Stomach (tissue), 9 donors: ENCODE measurements around the gene FBXO47. TPM values are rescaled to one million over a fixed set of nuclear protein-coding genes. Genes with fewer than 3 reads are reported as not detected.
A peak's percentile ranks its signal among the peaks of the same experiment; 100 is the strongest.

ENCODE experiments used
- DNase-seq, 2 donors: peaks; one replicate each; pipeline versions ENCODE4 v3.0.0 to v3.0.0-alpha.2; 2013 to 2019
- H3K27ac ChIP-seq, 5 donors: fragments of 200-600 bp in 4 of 5; sonication (generic) in 4 of 5; one replicate each; pipeline ENCODE4 v1.5.1; 2013 to 2019; ENCODE audit warnings: mild to moderate bottlenecking in 1 of 5, moderate library complexity in 1 of 5
- H3K27me3 ChIP-seq, 3 donors: fragments of 200-600 bp; sonication (generic); one replicate each; pipeline ENCODE4 v1.5.1; 2017 to 2019; ENCODE audit warnings: mixed run types in 1 of 3
- H3K36me3 ChIP-seq, 4 donors: fragments of 200-600 bp; sonication (generic); 1 replicate in 3 of 4; 2 replicates in 1 of 4; pipeline ENCODE4 v1.5.1; 2016 to 2019
- H3K4me1 ChIP-seq, 4 donors: fragments of 200-600 bp; sonication (generic); one replicate each; pipeline ENCODE4 v1.5.1; 2016 to 2019
- H3K4me3 ChIP-seq, 4 donors: fragments of 200-600 bp; sonication (generic) in 3 of 4; one replicate each; pipeline ENCODE4 v1.5.1; 2016 to 2019; ENCODE audit warnings: mild to moderate bottlenecking in 1 of 4
- H3K9me3 ChIP-seq, 4 donors: fragments of 200-600 bp; sonication (generic); one replicate each; pipeline ENCODE4 v1.5.1; 2016 to 2019
- EP300 ChIP-seq: sonication (generic); formaldehyde crosslinking; IDR thresholded peaks from one replicate; pipeline ENCODE4 v1.6.1; 2017; ENCODE audit warnings: antibody characterized with exemption
- POLR2A ChIP-seq, 4 donors: fragments of 450-650 bp; IDR thresholded peaks; one replicate each; pipeline ENCODE4 v1.6.1; 2016; ENCODE audit warnings: antibody characterized with exemption in 4 of 4, control low read depth in 2 of 4, mild to moderate bottlenecking in 1 of 4, moderate library complexity in 1 of 4
- POLR2AphosphoS5 ChIP-seq, 3 donors: sonication (generic); formaldehyde crosslinking; IDR thresholded peaks; one replicate each; pipeline ENCODE4 v1.6.1; 2016; ENCODE audit warnings: antibody characterized with exemption in 3 of 3
- whole genome bisulfite sequencing, 5 donors: extraction: QIAGEN DNeasy Blood & Tissue Kit in 3 of 5; methylation state at CpG; one replicate each; pipeline versions ENCODE4 v1.1.5 to v1.1.7; 2013 to 2018; 5-methylcytosine and 5-hydroxymethylcytosine counted together
- intact Hi-C: fragments of 100-400 bp; cut with DNase I; formaldehyde crosslinking; loops from one replicate; pipeline ENCODE4 v1.15.1; 2023; ENCODE audit warnings: low total_unique reads
- polyA plus RNA-seq, 3 donors: library from polyadenylated mRNA; stranded (reverse); fragments of 200-250 nt; gene quantifications; one replicate each; pipeline ENCODE4 v1.2.3, GENCODE V29; 2013
- total RNA-seq, 5 donors: library from RNA; depleted of rRNA; stranded (reverse); fragments of >200 nt; gene quantifications; one replicate each; pipeline versions ENCODE4 v1.1.0 to v1.2.3, GENCODE V29; 2014 to 2016
- TF ChIP-seq, protein P1 (sequence below), 7 experiments: fragments of 450-650 bp in 4 of 7; fragments of 200-600 bp in 3 of 7; sonication (generic) in 3 of 7; IDR thresholded peaks; one replicate each; pipeline ENCODE4 v1.5.1; 2016 to 2019; ENCODE audit warnings: antibody characterized with exemption in 7 of 7, control low read depth in 2 of 7, mild to moderate bottlenecking in 1 of 7
- donor health status: healthy with polysubstance abuse.
- donor health status: Bipolar disorder and iron deficiency.
- donor health status: healthy.

FBXO47 gene
- total and polyA plus RNA-seq, 8 donors = not detected

GRCh38 chr17:38908676-38909181 lies 58.5 kb downstream of the FBXO47 start:
- peak overlapping the region in 1 of 4 donors; percentile 3 for H3K4me3 ChIP-seq
- no peaks in the 10 kb centered on the region for H3K27me3 ChIP-seq
- DNase-seq = peak in 1 of 2 donors; percentile 47
- intact Hi-C loops = no loop called here
- H3K27ac ChIP-seq = peak overlapping the region; percentile 24 to 78 (median 61)
- peaks cover 20 to 92% (median 65%) of the 10 kb centered on the region in 4 donors for H3K36me3 ChIP-seq
- TF ChIP-seq POLR2AphosphoS5 (IDR thresholded peaks at IDR 0.05) (no peak), EP300 (no peak), POLR2A (IDR thresholded peaks at IDR 0.05) (no peak)
- TF ChIP-seq, protein P1, sequence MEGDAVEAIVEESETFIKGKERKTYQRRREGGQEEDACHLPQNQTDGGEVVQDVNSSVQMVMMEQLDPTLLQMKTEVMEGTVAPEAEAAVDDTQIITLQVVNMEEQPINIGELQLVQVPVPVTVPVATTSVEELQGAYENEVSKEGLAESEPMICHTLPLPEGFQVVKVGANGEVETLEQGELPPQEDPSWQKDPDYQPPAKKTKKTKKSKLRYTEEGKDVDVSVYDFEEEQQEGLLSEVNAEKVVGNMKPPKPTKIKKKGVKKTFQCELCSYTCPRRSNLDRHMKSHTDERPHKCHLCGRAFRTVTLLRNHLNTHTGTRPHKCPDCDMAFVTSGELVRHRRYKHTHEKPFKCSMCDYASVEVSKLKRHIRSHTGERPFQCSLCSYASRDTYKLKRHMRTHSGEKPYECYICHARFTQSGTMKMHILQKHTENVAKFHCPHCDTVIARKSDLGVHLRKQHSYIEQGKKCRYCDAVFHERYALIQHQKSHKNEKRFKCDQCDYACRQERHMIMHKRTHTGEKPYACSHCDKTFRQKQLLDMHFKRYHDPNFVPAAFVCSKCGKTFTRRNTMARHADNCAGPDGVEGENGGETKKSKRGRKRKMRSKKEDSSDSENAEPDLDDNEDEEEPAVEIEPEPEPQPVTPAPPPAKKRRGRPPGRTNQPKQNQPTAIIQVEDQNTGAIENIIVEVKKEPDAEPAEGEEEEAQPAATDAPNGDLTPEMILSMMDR (IDR thresholded peaks at IDR 0.05) = no peak
- 20 to 37% (median 31%) methylated on average over 5 to 8 of the region's 8 CpGs for WGBS, 5 donors
- H3K9me3 ChIP-seq = no peaks in the 10 kb centered on the region
- peaks cover 46 to 81% (median 64%) of the 10 kb centered on the region in 4 donors for H3K4me1 ChIP-seq

DNA sequence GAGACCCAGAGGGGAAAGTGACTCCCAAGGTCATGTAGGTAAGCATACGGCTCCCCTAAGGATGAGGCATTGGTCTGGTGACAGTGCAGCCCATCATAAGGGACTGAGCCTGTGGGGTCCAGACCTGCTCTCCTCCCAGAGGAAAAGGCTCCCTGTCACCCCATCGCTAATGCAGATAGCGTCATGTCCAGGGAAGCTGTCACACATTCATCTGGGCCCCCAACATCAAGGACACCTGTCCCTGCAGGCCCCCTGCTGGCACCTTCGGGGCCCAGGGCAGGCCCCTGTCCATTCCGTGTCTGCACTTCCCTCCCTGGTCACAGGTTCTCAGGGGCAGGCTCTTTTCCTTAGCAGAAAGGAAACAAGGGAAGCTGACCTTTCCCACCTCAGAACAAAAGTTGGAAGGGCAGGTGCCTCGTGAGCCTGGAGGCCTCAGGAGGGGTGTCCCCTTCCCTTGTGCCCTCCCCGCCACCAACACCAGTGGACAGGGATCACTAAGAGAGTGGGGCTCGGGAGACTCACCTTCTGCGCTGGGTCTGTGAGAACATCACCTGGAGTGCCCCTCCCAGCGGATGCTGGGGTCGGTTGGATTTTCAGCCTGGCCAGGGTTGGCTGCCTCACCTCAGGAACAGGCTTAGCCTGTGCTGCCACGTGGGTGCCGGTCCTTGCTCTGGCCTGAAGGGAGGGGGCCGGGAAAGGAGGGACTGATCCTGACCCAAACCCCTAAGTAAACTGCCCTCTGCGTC lies 59.1 kb downstream of the FBXO47 start:
- 30 to 60% (median 49%) methylated on average over 13 to 15 of the region's 15 CpGs for WGBS, 5 donors
- intact Hi-C loops = no loop called here
- H3K27me3 ChIP-seq = no peaks in the 10 kb centered on the region
- peaks cover 20 to 92% (median 67%) of the 10 kb centered on the region in 4 donors for H3K36me3 ChIP-seq
- TF ChIP-seq POLR2A (IDR thresholded peaks at IDR 0.05) (no peak), POLR2AphosphoS5 (IDR thresholded peaks at IDR 0.05) (no peak), EP300 (no peak)
- TF ChIP-seq, protein P1 (IDR thresholded peaks at IDR 0.05) = no peak
- no peaks in the 10 kb centered on the region for H3K9me3 ChIP-seq
- no peak for DNase-seq
- peaks cover 45 to 81% (median 65%) of the 10 kb centered on the region in 4 donors for H3K4me1 ChIP-seq
- H3K27ac ChIP-seq = peak overlapping the region; percentile 13 to 78 (median 61)
- peak overlapping the region in 1 of 4 donors; percentile 3 for H3K4me3 ChIP-seq

DNA sequence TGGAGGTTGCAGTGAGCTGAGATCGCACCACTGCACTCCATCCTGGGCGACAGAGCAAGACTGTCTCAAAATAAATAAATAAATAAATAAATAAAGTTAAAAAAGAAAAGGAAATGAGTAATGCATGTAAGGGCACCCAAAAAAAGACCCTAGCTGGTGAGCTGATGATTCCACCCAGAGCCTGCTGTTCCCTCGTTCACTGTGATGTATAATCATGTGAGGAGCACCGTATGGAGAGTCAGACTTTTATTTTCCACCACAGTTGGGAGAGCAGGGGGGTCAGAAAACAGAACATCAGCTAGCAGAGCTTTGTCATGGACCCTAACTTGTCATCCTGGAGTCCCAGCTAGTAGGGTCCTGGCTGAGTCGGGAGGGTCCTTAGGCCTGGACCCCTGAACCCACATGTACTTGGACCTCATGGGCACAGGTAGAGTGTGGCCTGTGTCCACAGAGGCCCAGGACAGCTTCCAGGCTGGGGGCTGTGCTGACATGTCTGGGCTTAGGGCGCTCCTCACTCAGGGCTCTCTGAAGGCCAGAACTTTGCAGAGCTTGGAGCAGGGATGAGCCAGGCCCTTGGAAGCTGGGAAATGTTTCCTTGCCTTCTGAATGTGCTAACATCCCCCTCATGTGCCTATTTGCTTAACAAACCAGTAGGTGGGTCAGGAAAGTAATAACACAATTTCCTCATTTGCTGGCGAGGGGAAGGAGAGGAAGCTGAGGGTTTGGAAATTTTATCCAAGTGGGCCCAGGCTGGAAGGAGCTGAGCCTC lies 60.6 kb downstream of the FBXO47 start:
- intact Hi-C loops = no loop called here
- Histone ChIP-seq H3K36me3 (peaks cover 8 to 91% (median 69%) of the 10 kb centered on the region in 4 donors), H3K27me3 (no peaks in the 10 kb centered on the region), H3K9me3 (no peaks in the 10 kb centered on the region), H3K4me3 (no peak overlapping the region), H3K4me1 (peaks cover 40 to 81% (median 58%) of the 10 kb centered on the region in 4 donors), H3K27ac (peak overlapping the region in 4 of 5 donors; percentile 29 to 68 (median 57))
- no peak for DNase-seq
- TF ChIP-seq EP300 = no peak
- TF ChIP-seq POLR2A (IDR thresholded peaks at IDR 0.05) = no peak
- no peak for TF ChIP-seq POLR2AphosphoS5 (IDR thresholded peaks at IDR 0.05)
- TF ChIP-seq, protein P1 (IDR thresholded peaks at IDR 0.05) = no peak
- WGBS, 5 donors = 68 to 81% (median 77%) methylated on average over 7 of the region's 7 CpGs

GRCh38 chr17:38905375-38905774 lies 61.8 kb downstream of the FBXO47 start:
- H3K4me1 ChIP-seq = peaks cover 46 to 86% (median 61%) of the 10 kb centered on the region in 4 donors
- DNase-seq = no peak

More at GRCh38 chr17:38905375-38905774, 61.8 kb downstream of the FBXO47 start:
- H3K4me3 ChIP-seq = no peak overlapping the region
- H3K27me3 ChIP-seq = no peaks in the 10 kb centered on the region
- H3K27ac ChIP-seq = no peak overlapping the region
- no peaks in the 10 kb centered on the region for H3K9me3 ChIP-seq
- TF ChIP-seq POLR2AphosphoS5 (IDR thresholded peaks at IDR 0.05) = no peak
- 88 to 95% (median 91%) methylated on average over 10 of the region's 10 CpGs for WGBS, 5 donors
- H3K36me3 ChIP-seq = peaks cover 0 to 91% (median 66%) of the 10 kb centered on the region in 4 donors
- intact Hi-C loops = no loop called here
